Esophagus muscularis mucosa (tissue), 4 donors: ENCODE results near the gene SQSTM1. TPM values are rescaled to one million over a fixed set of nuclear protein-coding genes. Genes with fewer than 3 reads are reported as not detected.

Experiments used
- DNase-seq: peaks from one replicate; pipeline ENCODE4 v3.0.0-alpha.2; 2017; ENCODE audit errors: extremely low spot score
- H3K27ac ChIP-seq, 4 donors: fragments of 200-600 bp; sonication (generic); replicated peaks in 1 of 4; 1 replicate in 3 of 4; 2 replicates in 1 of 4; pipeline ENCODE4 v1.5.1; 2016 to 2019; ENCODE audit warnings: mild to moderate bottlenecking in 1 of 4
- H3K27me3 ChIP-seq, 4 donors: fragments of 200-600 bp; sonication (generic); one replicate each; pipeline versions ENCODE4 v1.5.1 to v1.6.0; 2016 to 2019
- H3K36me3 ChIP-seq, 4 donors: fragments of 200-600 bp; sonication (generic); one replicate each; pipeline ENCODE4 v1.5.1; 2016 to 2019
- H3K4me1 ChIP-seq, 4 donors: fragments of 200-600 bp; sonication (generic); one replicate each; pipeline ENCODE4 v1.5.1; 2016 to 2019
- H3K4me3 ChIP-seq, 4 donors: fragments of 200-600 bp; sonication (generic); 1 replicate in 2 of 4; 2 replicates in 2 of 4; pipeline ENCODE4 v1.5.1; 2016 to 2019; ENCODE audit warnings: mild to moderate bottlenecking in 4 of 4, moderate library complexity in 1 of 4
- H3K9me3 ChIP-seq, 4 donors: fragments of 200-600 bp; sonication (generic); 1 replicate in 3 of 4; 2 replicates in 1 of 4; pipeline ENCODE4 v1.5.1; 2016 to 2019
- EP300 ChIP-seq: sonication (generic); formaldehyde crosslinking; IDR thresholded peaks from one replicate; pipeline ENCODE4 v1.6.1; 2017; ENCODE audit warnings: antibody characterized with exemption
- POLR2A ChIP-seq: fragments of 450-650 bp; IDR thresholded peaks from one replicate; pipeline ENCODE4 v1.6.1; 2017; ENCODE audit warnings: antibody characterized with exemption, moderate library complexity, mild to moderate bottlenecking, low read depth
- POLR2AphosphoS5 ChIP-seq, 2 donors: sonication (generic); formaldehyde crosslinking; IDR thresholded peaks; one replicate each; pipeline ENCODE4 v1.6.1; 2017; ENCODE audit warnings: antibody characterized with exemption in 2 of 2
- WGBS: methylation state at CpG from one replicate; pipeline ENCODE4 v1.1.5; 2018; 5-methylcytosine and 5-hydroxymethylcytosine counted together
- intact Hi-C: fragments of 100-400 bp; cut with DNase I; formaldehyde crosslinking; loops from one replicate; pipeline ENCODE4 v1.15.1; 2023
- total RNA-seq, 4 donors: library from RNA; depleted of rRNA; stranded (reverse); fragments of >200 nt; gene quantifications; one replicate each; pipeline versions ENCODE4 v1.1.0 to v1.2.1, GENCODE V29; 2016
- TF ChIP-seq, protein P1 (sequence below), 3 experiments: fragments of 200-600 bp in 2 of 3; fragments of 450-650 bp in 1 of 3; sonication (generic) in 2 of 3; IDR thresholded peaks; one replicate each; pipeline ENCODE4 v1.5.1; 2017 to 2019; ENCODE audit warnings: antibody characterized with exemption in 3 of 3, mild to moderate bottlenecking in 2 of 3, moderate library complexity in 1 of 3

SQSTM1 gene
- total RNA-seq, 4 donors from 2014 or later = 333 to 453 (median 392) TPM

DNA sequence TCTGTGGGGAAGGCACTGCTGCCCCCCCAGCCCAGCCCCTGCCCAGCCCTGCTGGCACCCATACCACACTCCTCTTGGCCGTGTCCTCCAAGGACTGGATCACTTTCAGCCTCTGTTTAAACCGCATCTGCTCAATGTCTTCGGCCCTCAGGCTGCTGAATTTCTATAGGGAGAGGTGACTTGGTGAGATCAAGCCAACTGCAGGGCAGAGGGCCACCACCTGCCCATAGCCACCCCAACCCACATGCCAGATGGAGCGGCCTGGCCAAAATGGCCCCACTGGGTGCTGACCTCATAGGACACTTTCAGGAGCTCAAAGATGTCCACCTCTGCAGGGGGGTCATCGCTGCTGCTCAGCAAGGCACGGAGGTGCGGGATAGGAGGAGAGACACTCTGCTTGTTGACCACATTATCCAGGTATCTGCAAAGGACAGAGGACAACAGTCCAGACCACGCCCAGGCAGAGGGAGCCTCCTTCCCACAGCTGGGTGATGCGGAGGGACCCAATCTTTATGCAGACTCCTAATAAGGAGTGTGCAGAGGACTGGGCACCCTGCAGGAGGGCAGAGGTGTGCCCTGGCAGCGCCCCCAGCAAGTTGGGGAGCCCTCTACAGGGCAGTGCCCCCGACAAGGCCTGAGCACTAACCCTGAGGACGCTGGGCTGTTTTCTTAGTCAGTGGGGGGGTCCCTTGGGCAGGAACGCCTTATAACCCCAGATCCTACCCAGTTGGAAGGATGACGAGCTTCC lies 52.3 kb downstream of the SQSTM1 start:
- 94% methylated on average over 11 of the region's 14 CpGs for WGBS
- no peak for DNase-seq
- TF ChIP-seq POLR2AphosphoS5 (IDR thresholded peaks at IDR 0.05) (no peak), EP300 (no peak), POLR2A (no peak)
- TF ChIP-seq, protein P1, sequence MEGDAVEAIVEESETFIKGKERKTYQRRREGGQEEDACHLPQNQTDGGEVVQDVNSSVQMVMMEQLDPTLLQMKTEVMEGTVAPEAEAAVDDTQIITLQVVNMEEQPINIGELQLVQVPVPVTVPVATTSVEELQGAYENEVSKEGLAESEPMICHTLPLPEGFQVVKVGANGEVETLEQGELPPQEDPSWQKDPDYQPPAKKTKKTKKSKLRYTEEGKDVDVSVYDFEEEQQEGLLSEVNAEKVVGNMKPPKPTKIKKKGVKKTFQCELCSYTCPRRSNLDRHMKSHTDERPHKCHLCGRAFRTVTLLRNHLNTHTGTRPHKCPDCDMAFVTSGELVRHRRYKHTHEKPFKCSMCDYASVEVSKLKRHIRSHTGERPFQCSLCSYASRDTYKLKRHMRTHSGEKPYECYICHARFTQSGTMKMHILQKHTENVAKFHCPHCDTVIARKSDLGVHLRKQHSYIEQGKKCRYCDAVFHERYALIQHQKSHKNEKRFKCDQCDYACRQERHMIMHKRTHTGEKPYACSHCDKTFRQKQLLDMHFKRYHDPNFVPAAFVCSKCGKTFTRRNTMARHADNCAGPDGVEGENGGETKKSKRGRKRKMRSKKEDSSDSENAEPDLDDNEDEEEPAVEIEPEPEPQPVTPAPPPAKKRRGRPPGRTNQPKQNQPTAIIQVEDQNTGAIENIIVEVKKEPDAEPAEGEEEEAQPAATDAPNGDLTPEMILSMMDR (IDR thresholded peaks at IDR 0.05) = no peak
- intact Hi-C loops = no loop called here
- H3K36me3 ChIP-seq = peaks cover 38 to 96% (median 86%) of the 10 kb centered on the region in 4 donors
- no peaks in the 10 kb centered on the region for H3K27me3 ChIP-seq
- no peaks in the 10 kb centered on the region for H3K9me3 ChIP-seq
- H3K4me1 ChIP-seq = peaks cover 0 to 9% (median 0%) of the 10 kb centered on the region in 4 donors
- no peak overlapping the region for H3K27ac ChIP-seq
- H3K4me3 ChIP-seq = no peak overlapping the region

DNA sequence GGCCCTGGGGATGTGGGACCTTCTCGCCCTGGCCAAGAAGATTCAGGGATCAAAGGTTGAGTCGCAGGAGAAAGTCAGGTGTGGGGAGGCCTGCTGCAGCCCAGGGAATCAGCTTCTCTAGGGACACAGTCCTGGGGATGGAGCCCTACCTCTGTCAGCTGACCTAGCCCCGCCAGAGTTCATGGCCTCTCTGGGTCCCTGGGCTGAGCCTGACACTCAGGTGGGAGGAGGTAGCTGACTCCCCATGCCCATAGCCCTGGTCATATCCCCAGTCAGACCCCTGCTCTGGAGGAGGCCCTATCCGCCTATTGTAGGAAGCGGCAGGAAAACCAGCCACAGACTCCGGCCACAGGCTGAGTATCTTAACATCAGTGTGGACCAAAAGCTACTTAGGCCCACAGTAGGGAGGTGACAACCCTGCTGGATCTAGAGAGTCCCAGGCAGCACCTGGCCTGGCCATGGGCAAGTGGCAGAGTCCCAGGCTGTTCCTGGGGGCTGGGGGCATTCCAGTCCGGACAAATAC lies 52.9 kb downstream of the SQSTM1 start:
- Histone ChIP-seq H3K4me1 (peaks cover 0 to 9% (median 0%) of the 10 kb centered on the region in 4 donors), H3K36me3 (peaks cover 45 to 96% (median 87%) of the 10 kb centered on the region in 4 donors), H3K27me3 (no peaks in the 10 kb centered on the region), H3K27ac (no peak overlapping the region), H3K4me3 (no peak overlapping the region), H3K9me3 (no peaks in the 10 kb centered on the region)
- TF ChIP-seq POLR2AphosphoS5 (IDR thresholded peaks at IDR 0.05) = no peak
- no peak for TF ChIP-seq POLR2A
- no peak for TF ChIP-seq EP300
- TF ChIP-seq, protein P1 (IDR thresholded peaks at IDR 0.05) = no peak
- intact Hi-C loops = no loop called here
- WGBS = 92% methylated on average over 2 of the region's 7 CpGs
- no peak for DNase-seq

DNA sequence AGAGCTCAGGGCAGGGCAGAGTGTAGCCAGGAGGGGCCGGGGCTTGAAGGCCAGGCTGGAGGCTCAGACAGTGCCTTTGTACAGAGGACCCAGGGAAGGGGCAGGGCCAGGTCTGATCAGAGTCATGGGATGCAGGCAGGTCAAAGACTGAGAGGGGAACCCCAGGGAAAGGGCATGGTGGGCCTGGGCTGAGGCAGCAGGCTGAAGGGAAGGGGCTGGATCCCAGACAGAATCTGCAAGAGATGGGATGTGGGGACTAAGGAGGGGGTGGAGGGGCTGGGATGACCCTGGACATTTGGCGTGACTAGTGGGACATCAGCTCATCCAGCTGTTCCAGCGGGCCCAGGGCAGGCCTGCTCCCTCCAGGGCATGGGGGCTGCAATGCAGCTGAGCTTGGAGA lies 53.4 kb downstream of the SQSTM1 start:
- intact Hi-C loops = no loop called here
- H3K4me1 ChIP-seq = peaks cover 0 to 9% (median 0%) of the 10 kb centered on the region in 4 donors
- H3K36me3 ChIP-seq = peaks cover 49 to 96% (median 88%) of the 10 kb centered on the region in 4 donors
- no peaks in the 10 kb centered on the region for H3K9me3 ChIP-seq
- WGBS = 100% methylated on average over 1 of the region's 3 CpGs
- no peaks in the 10 kb centered on the region for H3K27me3 ChIP-seq
- no peak overlapping the region for H3K27ac ChIP-seq
- H3K4me3 ChIP-seq = no peak overlapping the region
- TF ChIP-seq, protein P1 (IDR thresholded peaks at IDR 0.05) = no peak
- TF ChIP-seq EP300 (no peak), POLR2A (no peak), POLR2AphosphoS5 (IDR thresholded peaks at IDR 0.05) (no peak)
- DNase-seq = no peak

DNA sequence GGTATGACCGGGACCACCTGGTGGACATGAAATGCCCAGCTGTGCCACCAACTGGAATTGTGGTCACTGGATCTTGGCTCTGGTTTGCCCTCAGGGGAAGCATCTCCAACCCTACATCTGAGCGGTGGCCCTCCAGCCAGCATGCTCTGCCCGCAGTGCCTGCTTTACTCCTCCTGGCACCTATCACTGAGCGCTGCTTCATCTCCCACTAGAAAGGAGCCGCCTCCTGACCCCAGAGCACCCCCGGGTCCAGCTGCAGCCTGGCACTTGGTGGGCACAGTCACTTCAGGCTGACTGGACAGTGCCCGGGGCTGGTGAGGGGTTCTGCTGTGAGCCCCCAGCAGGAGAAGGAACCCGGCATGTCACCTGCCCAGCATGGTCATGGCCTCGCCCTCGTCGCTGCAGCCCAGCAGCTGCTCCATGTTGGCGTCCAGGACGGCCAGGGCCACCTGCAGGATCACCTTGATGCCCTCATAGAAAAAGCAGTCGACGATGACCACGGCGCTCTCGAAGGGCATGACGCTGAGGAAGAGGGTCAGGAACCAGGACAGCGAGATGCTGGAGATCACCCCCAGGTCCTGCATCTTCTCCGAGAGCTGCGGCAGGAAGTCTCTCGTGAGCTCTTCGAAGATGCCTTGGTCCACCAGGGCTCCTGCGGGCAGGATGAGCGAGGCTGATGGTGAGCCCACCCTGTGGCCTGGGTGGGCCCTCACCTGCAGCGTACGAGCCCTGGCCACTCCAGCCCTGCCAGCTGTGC lies 54.0 kb downstream of the SQSTM1 start:
- no peak for TF ChIP-seq EP300
- TF ChIP-seq, protein P1 (IDR thresholded peaks at IDR 0.05) = no peak
- no peak for TF ChIP-seq POLR2AphosphoS5 (IDR thresholded peaks at IDR 0.05)
- no peak for TF ChIP-seq POLR2A
- intact Hi-C loops = no loop called here
- Histone ChIP-seq H3K36me3 (peaks cover 52 to 96% (median 89%) of the 10 kb centered on the region in 4 donors), H3K27ac (no peak overlapping the region), H3K4me1 (peaks cover 0 to 9% (median 0%) of the 10 kb centered on the region in 4 donors), H3K9me3 (no peaks in the 10 kb centered on the region), H3K27me3 (no peaks in the 10 kb centered on the region), H3K4me3 (no peak overlapping the region)
- 96% methylated on average over 19 of the region's 28 CpGs for WGBS
- DNase-seq = no peak
